ENCODE measurements around the gene SPEM1.

DNA sequence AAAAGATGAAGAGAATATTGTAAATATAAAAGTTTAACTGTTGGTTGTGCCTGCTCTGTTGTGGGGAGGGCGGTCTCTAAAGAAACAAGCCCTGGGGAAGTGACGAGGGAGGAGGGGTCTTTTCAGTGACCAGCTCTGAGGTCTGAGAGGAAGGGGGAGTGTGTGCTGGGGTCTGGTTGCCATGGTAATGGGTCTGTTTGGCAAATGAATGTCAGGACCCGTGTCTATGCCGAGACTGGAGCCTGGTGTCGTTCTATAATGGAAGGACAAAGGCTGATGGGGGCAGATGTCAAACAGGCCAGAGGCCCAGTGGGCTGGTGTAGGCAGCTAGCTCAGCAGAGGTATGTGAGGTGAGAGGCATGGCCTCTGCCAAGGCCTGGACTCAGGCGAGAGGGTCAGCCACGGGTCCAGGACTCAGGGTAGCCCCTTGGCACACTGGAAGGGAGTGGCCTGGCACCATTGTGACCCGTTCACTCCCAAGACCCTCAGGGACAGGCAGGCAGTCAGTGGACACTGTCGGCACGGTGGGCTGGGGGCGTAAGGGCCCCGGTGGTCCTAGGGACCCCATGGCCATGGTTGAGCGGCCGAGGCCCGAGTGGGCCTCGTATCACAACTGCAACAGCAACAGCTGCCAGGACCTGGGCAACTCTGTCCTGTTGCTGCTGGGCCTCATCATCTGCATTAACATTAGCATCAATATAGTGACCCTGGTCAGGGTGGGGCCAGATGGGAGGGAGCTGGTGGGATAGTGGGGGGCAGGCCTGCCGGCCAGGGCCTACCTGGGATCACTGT is at the start of gene SPEM1:
- TF ChIP-seq, protein P1, sequence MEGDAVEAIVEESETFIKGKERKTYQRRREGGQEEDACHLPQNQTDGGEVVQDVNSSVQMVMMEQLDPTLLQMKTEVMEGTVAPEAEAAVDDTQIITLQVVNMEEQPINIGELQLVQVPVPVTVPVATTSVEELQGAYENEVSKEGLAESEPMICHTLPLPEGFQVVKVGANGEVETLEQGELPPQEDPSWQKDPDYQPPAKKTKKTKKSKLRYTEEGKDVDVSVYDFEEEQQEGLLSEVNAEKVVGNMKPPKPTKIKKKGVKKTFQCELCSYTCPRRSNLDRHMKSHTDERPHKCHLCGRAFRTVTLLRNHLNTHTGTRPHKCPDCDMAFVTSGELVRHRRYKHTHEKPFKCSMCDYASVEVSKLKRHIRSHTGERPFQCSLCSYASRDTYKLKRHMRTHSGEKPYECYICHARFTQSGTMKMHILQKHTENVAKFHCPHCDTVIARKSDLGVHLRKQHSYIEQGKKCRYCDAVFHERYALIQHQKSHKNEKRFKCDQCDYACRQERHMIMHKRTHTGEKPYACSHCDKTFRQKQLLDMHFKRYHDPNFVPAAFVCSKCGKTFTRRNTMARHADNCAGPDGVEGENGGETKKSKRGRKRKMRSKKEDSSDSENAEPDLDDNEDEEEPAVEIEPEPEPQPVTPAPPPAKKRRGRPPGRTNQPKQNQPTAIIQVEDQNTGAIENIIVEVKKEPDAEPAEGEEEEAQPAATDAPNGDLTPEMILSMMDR (IDR thresholded peaks at IDR 0.05; ENCODE audit: low read depth, low read length, missing input control): no peak
- TF ChIP-seq SP1 (IDR thresholded peaks at IDR 0.05): no peak
- TF ChIP-seq, protein P2, sequence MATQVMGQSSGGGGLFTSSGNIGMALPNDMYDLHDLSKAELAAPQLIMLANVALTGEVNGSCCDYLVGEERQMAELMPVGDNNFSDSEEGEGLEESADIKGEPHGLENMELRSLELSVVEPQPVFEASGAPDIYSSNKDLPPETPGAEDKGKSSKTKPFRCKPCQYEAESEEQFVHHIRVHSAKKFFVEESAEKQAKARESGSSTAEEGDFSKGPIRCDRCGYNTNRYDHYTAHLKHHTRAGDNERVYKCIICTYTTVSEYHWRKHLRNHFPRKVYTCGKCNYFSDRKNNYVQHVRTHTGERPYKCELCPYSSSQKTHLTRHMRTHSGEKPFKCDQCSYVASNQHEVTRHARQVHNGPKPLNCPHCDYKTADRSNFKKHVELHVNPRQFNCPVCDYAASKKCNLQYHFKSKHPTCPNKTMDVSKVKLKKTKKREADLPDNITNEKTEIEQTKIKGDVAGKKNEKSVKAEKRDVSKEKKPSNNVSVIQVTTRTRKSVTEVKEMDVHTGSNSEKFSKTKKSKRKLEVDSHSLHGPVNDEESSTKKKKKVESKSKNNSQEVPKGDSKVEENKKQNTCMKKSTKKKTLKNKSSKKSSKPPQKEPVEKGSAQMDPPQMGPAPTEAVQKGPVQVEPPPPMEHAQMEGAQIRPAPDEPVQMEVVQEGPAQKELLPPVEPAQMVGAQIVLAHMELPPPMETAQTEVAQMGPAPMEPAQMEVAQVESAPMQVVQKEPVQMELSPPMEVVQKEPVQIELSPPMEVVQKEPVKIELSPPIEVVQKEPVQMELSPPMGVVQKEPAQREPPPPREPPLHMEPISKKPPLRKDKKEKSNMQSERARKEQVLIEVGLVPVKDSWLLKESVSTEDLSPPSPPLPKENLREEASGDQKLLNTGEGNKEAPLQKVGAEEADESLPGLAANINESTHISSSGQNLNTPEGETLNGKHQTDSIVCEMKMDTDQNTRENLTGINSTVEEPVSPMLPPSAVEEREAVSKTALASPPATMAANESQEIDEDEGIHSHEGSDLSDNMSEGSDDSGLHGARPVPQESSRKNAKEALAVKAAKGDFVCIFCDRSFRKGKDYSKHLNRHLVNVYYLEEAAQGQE (IDR thresholded peaks at IDR 0.05): no peak
- TF ChIP-seq GABPA (IDR thresholded peaks at IDR 0.05 in 1 of 2, conservative IDR thresholded peaks at IDR 0.05 in 1 of 2): no peak
- TF ChIP-seq FOXA1 (IDR thresholded peaks at IDR 0.05): no peak
